Measurements from ENCODE around the gene MCIDAS. TPM values are rescaled to one million over a fixed set of nuclear protein-coding genes. Genes with fewer than 3 reads are reported as not detected.
A peak's percentile ranks its signal among the peaks of the same experiment; 100 is the strongest.

MCIDAS gene
- total RNA-seq (2022) (1.9 and 2.0 TPM in 2 replicates), Bru-seq, nascent RNA (percentile 49 among the genes with signal in this experiment), BruChase-seq, experiment 1, labeled RNA remaining after a 2-hour chase (percentile 40 among the genes with signal in this experiment), BruChase-seq, experiment 2, labeled RNA remaining after a 6-hour chase (percentile 34 among the genes with signal in this experiment)
- long read RNA-seq, partial matches to known transcripts = 1 of 2 reads
- long read RNA-seq, other reads (novel, unspliced or antisense) = 1 of 2 reads

GRCh38 chr5:55226934-55227663 is at the start of gene MCIDAS:
MCIDAS (minus strand) TSS chr5:55227315; CDS start chr5:55227138, 177 bp downstream.
- H3K4me1 Mint-ChIP-seq (ENCODE audit: low read depth, unreplicated experiment) = peaks cover 10% of the 10 kb centered on the region
- H3K4me3 Mint-ChIP-seq (ENCODE audit: unreplicated experiment) = peak within 1 kb of the TSS; percentile 87
- ChIA-PET CTCF (interaction anchor here (0.6 to 2.0 kb wide), 4 partner anchors 9 to 80 kb away, joined by 3 to 5 read pairs (median 4); partner anchors contain the start of genes DHX29, GPX8 and MTREX), POLR2A (interaction anchor here (1.2 kb wide), 1 partner anchor 81 kb away, joined by 3 read pairs; the partner anchor contains the start of gene MTREX)
- no peaks in the 10 kb centered on the region for H3K27me3 Mint-ChIP-seq (ENCODE audit: insufficient read depth, unreplicated experiment)
- Histone ChIP-seq H3K4me3 (ENCODE audit: low read depth, low read length) (peak within 1 kb of the TSS; percentile 82), H3K4me1 (no peaks in the 10 kb centered on the region), H3K36me3 (ENCODE audit: control insufficient read depth, insufficient read depth, low read length) (no peaks in the 10 kb centered on the region), H3K9me3 (no peaks in the 10 kb centered on the region), H3K27me3 (replicated peaks; ENCODE audit: control insufficient read depth, insufficient read depth, low read length) (peaks cover 3% of the 10 kb centered on the region)
- TF ChIP-seq CTCF (IDR thresholded peaks at IDR 0.05; ENCODE audit: insufficient read depth in 1 of 2, low read depth in 1 of 2, low read length in 1 of 2, severe bottlenecking in 1 of 2, unreplicated experiment in 1 of 2) = peak; percentile 17 to 64
- no peak within 1 kb of the TSS for H3K27ac Mint-ChIP-seq (ENCODE audit: unreplicated experiment)
- DNase-seq = peak; percentile 83 to 86
- peaks cover 3% of the 10 kb centered on the region for H3K36me3 Mint-ChIP-seq (ENCODE audit: insufficient read depth, unreplicated experiment)
- intact Hi-C loops (cut with micrococcal nuclease; ENCODE audit: unreplicated experiment) = loop anchor here (1.0 to 5.0 kb wide), 4 partner anchors 28 to 465 kb away; partner anchors contain the start of genes DHX29 and MTREX
- no TSS peak for BruUV-seq (replicated peaks)
- no peaks in the 10 kb centered on the region for H3K9me3 Mint-ChIP-seq (ENCODE audit: unreplicated experiment)

GRCh38 chr5:55276771-55277170 is 49.7 kb upstream of the MCIDAS start:
- Mint-ChIP-seq H3K27me3 (ENCODE audit: insufficient read depth, unreplicated experiment) (no peaks in the 10 kb centered on the region), H3K4me3 (ENCODE audit: unreplicated experiment) (no peak overlapping the region), H3K36me3 (ENCODE audit: insufficient read depth, unreplicated experiment) (peaks cover 32% of the 10 kb centered on the region), H3K4me1 (ENCODE audit: low read depth, unreplicated experiment) (no peaks in the 10 kb centered on the region), H3K9me3 (ENCODE audit: unreplicated experiment) (no peaks in the 10 kb centered on the region), H3K27ac (ENCODE audit: unreplicated experiment) (no peak overlapping the region)
- POLR2A ChIA-PET = no interaction called here
- intact Hi-C loops (cut with micrococcal nuclease; ENCODE audit: unreplicated experiment) = no loop called here
- Histone ChIP-seq H3K9me3 (no peaks in the 10 kb centered on the region), H3K4me1 (no peaks in the 10 kb centered on the region), H3K4me3 (ENCODE audit: low read depth, low read length) (no peak overlapping the region), H3K27me3 (replicated peaks; ENCODE audit: control insufficient read depth, insufficient read depth, low read length) (no peaks in the 10 kb centered on the region), H3K36me3 (ENCODE audit: control insufficient read depth, insufficient read depth, low read length) (no peaks in the 10 kb centered on the region)
- no TSS peak for BruUV-seq (replicated peaks)
- DNase-seq = no peak
- CTCF ChIA-PET = no interaction called here
- TF ChIP-seq CTCF (IDR thresholded peaks at IDR 0.05; ENCODE audit: insufficient read depth in 1 of 2, low read depth in 1 of 2, low read length in 1 of 2, severe bottlenecking in 1 of 2, unreplicated experiment in 1 of 2) = no peak

- H3K36me3 Mint-ChIP-seq (ENCODE audit: insufficient read depth, unreplicated experiment) = peaks cover 10% of the 10 kb centered on the region
- no peaks in the 10 kb centered on the region for H3K27me3 Mint-ChIP-seq (ENCODE audit: insufficient read depth, unreplicated experiment)
- POLR2A ChIA-PET = no interaction called here
- CTCF ChIA-PET = no interaction called here
- no peak for TF ChIP-seq CTCF (IDR thresholded peaks at IDR 0.05; ENCODE audit: insufficient read depth in 1 of 2, low read depth in 1 of 2, low read length in 1 of 2, severe bottlenecking in 1 of 2, unreplicated experiment in 1 of 2)
- no peak for DNase-seq
- no peak overlapping the region for H3K4me3 Mint-ChIP-seq (ENCODE audit: unreplicated experiment)
- no peaks in the 10 kb centered on the region for H3K27me3 ChIP-seq (replicated peaks; ENCODE audit: control insufficient read depth, insufficient read depth, low read length)
- no TSS peak for BruUV-seq (replicated peaks)
- no peaks in the 10 kb centered on the region for H3K9me3 Mint-ChIP-seq (ENCODE audit: unreplicated experiment)
- H3K27ac Mint-ChIP-seq (ENCODE audit: unreplicated experiment) = no peak overlapping the region
- H3K4me1 Mint-ChIP-seq (ENCODE audit: low read depth, unreplicated experiment) = peaks cover 8% of the 10 kb centered on the region
- H3K36me3 ChIP-seq (ENCODE audit: control insufficient read depth, insufficient read depth, low read length) = no peaks in the 10 kb centered on the region
- intact Hi-C loops (cut with micrococcal nuclease; ENCODE audit: unreplicated experiment) = no loop called here
- H3K4me3 ChIP-seq (ENCODE audit: low read depth, low read length) = no peak overlapping the region
- H3K4me1 ChIP-seq = peaks cover 28% of the 10 kb centered on the region
- H3K9me3 ChIP-seq = no peaks in the 10 kb centered on the region
Measured at GRCh38 chr5:55258339-55258738, 31.2 kb upstream of the MCIDAS start.
